Omental fat pad (tissue), 4 donors: ENCODE measurements around the gene RABL6. TPM values are rescaled to one million over a fixed set of nuclear protein-coding genes. Genes with fewer than 3 reads are reported as not detected.
"Not testable (repeated sequence)": the region's sequence is repeated elsewhere in the genome, so short reads cannot be mapped to it uniquely, and the experiment has no call there.

Experiments
- ATAC-seq: fragments of 150-250 bp; one replicate; pipeline ENCODE4 v1.9.1; 2016; ENCODE audit warnings: mild to moderate bottlenecking, moderate library complexity; ENCODE audit not compliant: low FRiP score
- DNase-seq: peaks from one replicate; pipeline ENCODE4 v3.0.0-alpha.2; 2019; ENCODE audit warnings: low spot score
- CTCF ChIP-seq, 3 donors: fragments of 450-650 bp; IDR thresholded peaks; one replicate each; pipeline ENCODE4 v1.5.1; 2016 to 2017; ENCODE audit warnings: antibody characterized with exemption in 3 of 3, mild to moderate bottlenecking in 3 of 3, moderate library complexity in 2 of 3
- total RNA-seq, 4 donors: library from RNA; depleted of rRNA; stranded (reverse); fragments of >200 nt; gene quantifications; one replicate each; pipeline ENCODE4 v1.1.0, GENCODE V29; 2016

RABL6 gene
- total RNA-seq, 4 donors from 2014 or later = 33.7 to 46.9 (median 44.9) TPM

- ATAC-seq (no peak), DNase-seq (no peak)
- no peak for TF ChIP-seq CTCF (IDR thresholded peaks at IDR 0.05)
Measured at GRCh38 chr9:136837146-136837855, 29.6 kb downstream of the RABL6 start.

- DNase-seq = not testable (repeated sequence)
Measured at GRCh38 chr9:136837856-136838277, 30.1 kb downstream of the RABL6 start.

GRCh38 chr9:136838314-136839228 is 30.8 kb downstream of the RABL6 start:
- ATAC-seq (no peak), DNase-seq (no peak)
- TF ChIP-seq CTCF (IDR thresholded peaks at IDR 0.05) = no peak

More at GRCh38 chr9:136837856-136838277, 30.1 kb downstream of the RABL6 start:
- not testable (repeated sequence) for ATAC-seq

GRCh38 chr9:136839229-136840139 is 31.7 kb downstream of the RABL6 start:
- TF ChIP-seq CTCF (IDR thresholded peaks at IDR 0.05) = no peak
- ATAC-seq (no peak), DNase-seq (no peak)

- no peak for TF ChIP-seq CTCF (IDR thresholded peaks at IDR 0.05)
- ATAC-seq (no peak), DNase-seq (no peak)
Measured at GRCh38 chr9:136840140-136840876, 32.6 kb downstream of the RABL6 start.

- DNase-seq (no peak), ATAC-seq (no peak)
- TF ChIP-seq CTCF (IDR thresholded peaks at IDR 0.05) = no peak
Measured at GRCh38 chr9:136840877-136841645, 33.3 kb downstream of the RABL6 start.
